ENCODE results near the gene PTTG1.

- TF ChIP-seq, protein P1, sequence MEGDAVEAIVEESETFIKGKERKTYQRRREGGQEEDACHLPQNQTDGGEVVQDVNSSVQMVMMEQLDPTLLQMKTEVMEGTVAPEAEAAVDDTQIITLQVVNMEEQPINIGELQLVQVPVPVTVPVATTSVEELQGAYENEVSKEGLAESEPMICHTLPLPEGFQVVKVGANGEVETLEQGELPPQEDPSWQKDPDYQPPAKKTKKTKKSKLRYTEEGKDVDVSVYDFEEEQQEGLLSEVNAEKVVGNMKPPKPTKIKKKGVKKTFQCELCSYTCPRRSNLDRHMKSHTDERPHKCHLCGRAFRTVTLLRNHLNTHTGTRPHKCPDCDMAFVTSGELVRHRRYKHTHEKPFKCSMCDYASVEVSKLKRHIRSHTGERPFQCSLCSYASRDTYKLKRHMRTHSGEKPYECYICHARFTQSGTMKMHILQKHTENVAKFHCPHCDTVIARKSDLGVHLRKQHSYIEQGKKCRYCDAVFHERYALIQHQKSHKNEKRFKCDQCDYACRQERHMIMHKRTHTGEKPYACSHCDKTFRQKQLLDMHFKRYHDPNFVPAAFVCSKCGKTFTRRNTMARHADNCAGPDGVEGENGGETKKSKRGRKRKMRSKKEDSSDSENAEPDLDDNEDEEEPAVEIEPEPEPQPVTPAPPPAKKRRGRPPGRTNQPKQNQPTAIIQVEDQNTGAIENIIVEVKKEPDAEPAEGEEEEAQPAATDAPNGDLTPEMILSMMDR (conservative IDR thresholded peaks at IDR 0.05; ENCODE audit: low read depth, low read length) = no peak
- no peak for TF ChIP-seq EZH2phosphoT487 (IDR thresholded peaks at IDR 0.05; ENCODE audit: borderline replicate concordance, low read length)
Observed at GRCh38 chr5:160474084-160474483, 52.4 kb downstream of the PTTG1 start.

Measured in PC-3 (cell line).